Stimulated activated CD8-positive, alpha-beta memory T cell treated with anti-CD3 and anti-CD28 coated beads, Interleukin-7, amount 100 ng/mL, for 48 hours (primary cell): ENCODE measurements around the gene MID2.
"Not testable (repeated sequence)": the region's sequence is repeated elsewhere in the genome, so short reads cannot be mapped to it uniquely, and the experiment has no call there.

Source experiments
- DNase-seq, 2 donors: peaks; one replicate each; pipeline ENCODE4 v3.0.0-alpha.2; 2020; ENCODE audit warnings: low read depth in 1 of 2; ENCODE audit errors: extremely low read depth in 1 of 2

MID2 gene

GRCh38 chrX:107825698-107826237 lies at the start of gene MID2:
Gene MID2 (plus strand): TSS chrX:107825866. CDS start chrX:107826427, 561 bp downstream.
- peak in 1 of 2 donors; percentile 9 for DNase-seq

GRCh38 chrX:107776649-107777535 lies 48.8 kb upstream of the MID2 start:
- DNase-seq, result peak; percentile 40 to 55

GRCh38 chrX:107777536-107777832 lies 48.2 kb upstream of the MID2 start, which contains the start of gene NCBP2L:
Gene NCBP2L (plus strand): TSS chrX:107777733. CDS start chrX:107794221, 16,488 bp downstream.
- no peak for DNase-seq

DNA sequence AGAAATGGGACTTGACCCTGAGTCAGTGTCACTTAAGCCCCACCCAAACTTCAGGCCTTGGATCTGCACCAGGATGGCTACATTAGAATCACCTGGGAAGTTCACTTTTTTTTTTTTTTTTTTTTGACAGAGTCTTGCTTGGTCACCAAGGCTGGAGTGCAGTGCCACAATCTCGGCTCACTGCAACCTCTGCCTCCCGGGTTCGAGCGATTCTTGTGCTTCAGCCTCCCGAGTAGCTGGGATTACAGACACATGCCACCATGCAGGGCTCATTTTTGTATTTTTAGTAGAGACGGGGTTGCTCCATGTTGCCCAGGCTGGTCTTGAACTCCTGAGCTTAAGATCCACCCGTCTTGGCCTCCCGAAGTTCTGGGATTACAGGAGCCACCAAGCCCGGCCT lies 45.1 kb upstream of the MID2 start:
- DNase-seq, result no peak

DNA sequence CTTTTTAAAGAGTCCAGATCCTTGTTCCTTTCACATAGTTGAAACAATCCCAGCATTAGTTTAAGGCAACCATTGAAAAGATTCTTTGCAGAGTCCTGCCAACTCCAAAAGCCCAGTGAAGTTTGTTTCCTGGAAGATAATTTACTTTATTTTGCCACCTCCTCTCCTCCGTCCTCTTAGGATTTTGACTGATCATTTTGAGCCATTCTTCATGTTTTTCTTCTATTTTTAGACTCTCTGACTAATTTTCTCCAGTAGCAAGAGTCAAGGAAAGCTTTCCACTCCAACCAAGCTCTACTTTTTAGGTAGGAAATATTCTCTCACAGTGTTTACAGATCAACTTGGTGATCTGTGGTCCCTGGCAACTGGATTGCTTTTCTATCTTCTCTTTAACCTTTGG lies 37.8 kb upstream of the MID2 start:
- DNase-seq, result no peak

- no peak for DNase-seq
Measured at GRCh38 chrX:107804427-107804826, 21.2 kb upstream of the MID2 start.

- no peak for DNase-seq
Measured at GRCh38 chrX:107805179-107805578, 20.5 kb upstream of the MID2 start.

DNA sequence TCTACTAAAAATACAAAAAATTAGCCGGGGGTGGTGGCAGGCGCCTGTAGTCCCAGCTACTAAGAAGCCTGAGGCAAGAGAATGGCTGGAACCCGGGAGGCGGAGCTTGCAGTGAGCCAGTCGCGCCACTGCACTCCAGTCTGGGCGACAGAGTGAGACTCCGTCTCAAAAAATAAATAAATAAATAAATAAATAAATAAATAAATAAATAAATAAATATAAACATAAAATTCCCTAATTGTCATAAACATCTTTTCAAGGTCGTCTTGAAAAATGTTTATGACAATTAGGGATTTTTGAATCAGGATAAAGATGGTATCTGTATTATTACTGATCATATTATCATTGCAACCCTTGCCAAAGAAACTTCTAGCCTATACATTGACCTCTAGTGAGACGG lies 15.6 kb upstream of the MID2 start:
- not testable (repeated sequence) for DNase-seq

- no peak for DNase-seq
Measured at GRCh38 chrX:107818900-107819521, 6.7 kb upstream of the MID2 start.

GRCh38 chrX:107823042-107823441 lies 2.6 kb upstream of the MID2 start:
- no peak for DNase-seq

GRCh38 chrX:107823456-107823855 lies 2.2 kb upstream of the MID2 start:
- no peak for DNase-seq

DNA sequence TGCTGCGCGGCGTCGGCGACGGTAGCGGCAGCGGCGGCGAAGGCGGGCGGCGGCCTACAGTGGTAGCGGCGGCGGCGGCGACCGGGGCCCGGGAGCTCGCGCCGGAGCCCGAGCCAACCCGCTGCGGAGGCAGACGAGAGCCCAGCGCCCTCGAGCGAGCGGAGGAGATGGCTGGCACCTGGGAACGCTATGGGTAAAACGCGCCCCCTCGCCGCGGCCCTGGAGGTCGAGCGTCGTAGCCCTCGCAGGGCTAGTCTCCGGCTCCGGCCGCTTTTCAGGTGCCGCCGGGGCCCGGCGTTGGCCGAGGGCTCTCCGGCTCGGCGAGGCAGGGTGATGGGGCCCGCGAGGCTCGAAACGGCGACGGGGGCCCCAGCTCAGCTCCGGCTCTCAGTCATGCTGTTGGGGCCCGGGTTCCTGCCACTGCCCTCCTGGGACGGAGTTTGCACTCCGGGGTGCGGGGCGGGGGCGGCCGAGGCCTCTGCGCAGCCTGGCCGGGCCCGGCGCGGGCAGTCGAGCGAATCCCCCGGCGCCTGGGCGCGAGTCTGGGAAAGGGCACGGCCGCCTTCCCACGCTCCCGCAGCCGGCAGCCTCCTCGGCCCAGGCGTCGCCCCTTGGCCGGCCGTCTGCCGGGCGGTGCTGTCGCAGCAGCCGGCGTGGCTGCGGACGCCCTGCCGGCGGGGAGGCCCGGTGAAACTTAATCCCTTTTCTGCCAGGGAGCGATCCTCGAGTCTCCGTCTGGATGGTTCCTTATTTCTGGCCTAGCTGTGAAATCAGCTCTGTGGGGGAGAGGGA lies 768 bp downstream of the MID2 start:
- peak in 1 of 2 donors; percentile 2 for DNase-seq

DNA sequence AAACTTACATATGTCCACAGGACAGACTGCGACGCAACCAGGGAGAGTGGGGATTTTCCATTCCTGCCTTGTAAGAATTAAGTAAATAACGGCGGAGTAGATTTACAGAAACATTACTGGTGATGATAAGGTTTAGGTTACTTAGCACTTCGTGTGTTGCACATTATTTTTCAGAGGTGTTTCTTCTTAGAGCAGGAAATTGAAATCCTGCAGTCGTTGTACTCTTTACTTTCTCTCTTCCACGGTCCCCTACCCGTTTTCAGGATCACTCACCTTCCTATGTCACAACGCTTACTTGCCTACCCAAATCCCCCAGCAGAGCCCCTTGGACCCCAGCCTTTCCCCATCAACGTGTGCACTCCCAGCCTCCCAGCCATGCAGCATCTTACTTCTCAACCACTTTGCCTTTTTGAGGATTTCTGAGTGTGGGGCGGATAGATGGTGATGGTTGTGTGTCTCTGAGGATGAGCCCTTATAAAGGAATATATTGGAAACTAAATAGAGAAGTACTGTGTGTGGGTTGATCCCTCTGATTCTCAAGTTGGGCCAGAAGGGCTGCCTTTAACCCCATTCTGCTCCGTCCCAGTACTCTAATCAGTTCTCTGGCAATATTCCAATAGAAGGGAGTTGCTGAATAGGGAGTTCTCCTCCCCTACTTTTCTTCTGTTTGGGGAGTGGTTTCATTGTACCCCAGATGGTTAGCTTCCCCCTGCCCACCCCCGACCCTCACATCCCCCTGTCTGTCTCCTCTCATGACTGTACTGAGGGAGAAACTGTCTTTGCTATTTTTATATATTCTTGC lies 1.6 kb downstream of the MID2 start:
- DNase-seq, result no peak

DNA sequence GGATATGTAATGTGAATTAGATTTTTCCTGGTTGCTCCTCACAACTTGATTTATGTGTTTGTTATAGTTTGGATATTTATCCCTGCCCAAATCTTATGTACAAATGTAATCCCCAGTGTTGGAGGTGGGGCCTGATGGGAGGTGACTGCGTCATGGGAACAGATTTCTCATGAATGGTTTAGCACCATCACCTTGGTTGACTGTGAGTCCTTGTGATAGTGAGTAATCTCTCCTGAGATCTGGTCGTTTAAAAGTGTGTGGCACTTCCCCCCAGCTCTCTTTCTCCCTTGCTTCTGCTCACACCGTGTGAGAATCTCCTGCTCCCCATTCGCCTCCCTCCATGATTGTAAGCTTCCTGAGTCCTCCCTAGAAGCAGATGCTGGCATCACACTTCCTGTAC lies 2.2 kb downstream of the MID2 start:
- no peak for DNase-seq

DNA sequence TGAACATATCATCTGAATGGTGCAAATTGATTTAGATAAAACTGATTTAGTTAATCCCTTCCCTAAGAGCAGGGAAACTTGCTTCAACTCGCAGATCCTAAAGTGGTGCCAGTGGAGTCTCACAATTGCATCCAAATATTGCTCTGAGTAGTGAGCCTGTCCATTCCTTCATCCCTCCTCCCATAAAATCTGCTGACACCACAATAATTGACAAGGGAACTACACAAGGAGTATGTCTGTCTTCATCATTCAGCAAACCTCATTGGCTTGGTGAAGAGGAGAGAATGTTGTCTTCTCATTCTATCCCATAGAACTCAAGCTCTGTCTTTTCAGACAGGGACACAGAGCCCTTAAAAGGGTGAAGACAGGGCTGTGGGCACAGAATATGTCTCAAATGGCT lies 4.2 kb downstream of the MID2 start:
- no peak for DNase-seq

DNA sequence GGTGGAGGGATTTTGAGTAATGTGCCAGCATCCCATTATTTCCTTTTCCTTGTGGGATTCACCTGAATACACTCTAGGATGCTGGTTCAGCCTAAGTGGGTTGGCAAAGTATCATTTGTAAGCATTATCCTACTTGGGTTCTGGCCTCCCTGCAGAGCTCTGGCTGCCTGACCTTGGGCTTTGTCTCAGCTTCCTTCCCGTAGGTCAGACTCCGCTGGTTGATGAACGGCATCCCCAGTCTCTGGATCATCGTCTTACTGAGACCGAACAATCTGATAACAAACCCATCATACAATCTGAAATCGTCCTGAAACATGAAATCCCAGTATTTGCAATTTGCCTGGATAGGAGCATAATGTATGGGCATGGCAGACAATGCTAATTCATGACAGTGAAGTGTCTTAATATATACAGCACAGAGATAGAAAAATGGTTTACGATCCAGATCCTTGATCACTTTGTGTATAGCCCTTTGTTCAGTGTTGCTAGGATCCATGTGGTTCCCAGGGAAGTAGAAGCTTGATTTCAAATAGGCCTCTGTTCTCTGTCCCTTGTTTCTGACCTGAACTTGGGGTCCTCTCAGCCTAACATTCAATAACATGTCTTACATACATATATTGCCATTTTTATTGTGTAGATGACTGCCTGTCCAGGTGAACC lies 5.5 kb downstream of the MID2 start:
- no peak for DNase-seq

DNA sequence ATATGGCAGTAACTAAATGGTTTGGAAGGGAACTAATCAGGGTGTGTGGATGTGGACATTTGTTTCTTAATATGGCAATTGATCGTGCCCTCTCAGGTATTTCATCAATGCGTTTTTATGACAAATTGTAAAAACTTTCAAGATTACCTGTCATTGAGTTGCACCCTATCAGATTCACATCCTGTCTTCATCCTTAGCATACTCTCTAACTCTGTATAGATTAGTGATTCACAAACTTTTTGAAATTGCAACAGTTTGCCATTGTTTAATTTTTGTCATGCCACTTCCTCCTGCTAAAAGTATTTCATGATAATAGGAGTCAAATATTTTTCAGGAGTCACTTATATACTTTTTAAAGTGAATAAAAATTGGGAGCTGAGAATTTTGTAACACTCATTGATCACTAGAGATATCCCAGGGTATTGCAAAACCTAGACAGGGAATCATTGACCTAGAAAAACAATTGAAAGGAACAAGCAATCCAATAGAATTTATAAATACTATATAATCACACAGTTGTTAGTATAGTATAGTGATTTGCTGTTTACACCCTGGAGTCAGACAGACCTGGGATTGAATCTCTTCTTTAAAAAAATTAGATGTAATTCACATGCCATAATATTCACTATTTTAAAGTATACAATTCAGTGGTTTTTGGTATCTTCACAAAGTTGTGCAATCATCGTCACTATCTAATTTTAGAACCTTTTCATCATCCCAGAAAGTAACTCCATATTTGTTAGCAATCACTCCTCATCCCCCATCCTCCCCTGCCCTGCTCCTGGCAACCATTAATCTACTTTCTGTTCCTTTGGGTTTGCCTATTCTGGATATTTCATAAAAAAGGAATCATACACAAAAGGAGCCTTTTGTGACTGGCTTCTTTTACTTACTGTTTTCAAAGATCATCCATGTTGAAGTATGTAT lies 8.9 kb downstream of the MID2 start:
- DNase-seq, result no peak

DNA sequence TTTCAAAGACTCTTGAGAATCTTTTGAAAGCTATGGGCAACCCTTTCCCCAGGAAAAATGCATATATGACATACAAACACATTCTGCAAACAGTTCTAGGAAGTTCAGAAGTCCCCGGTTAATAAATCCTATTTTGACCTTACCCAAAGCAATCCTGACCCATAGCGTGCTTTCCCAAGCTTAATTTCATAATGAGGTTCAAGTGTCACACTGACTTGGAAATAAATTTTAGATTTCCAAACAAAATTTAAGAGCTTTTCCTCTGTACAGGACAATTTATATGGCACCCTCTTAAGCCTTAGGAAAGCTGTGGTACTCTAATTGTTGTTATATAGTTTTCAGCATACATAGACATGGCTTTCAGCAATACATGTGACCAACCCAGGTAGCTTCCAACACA lies 11.3 kb downstream of the MID2 start:
- no peak for DNase-seq

DNA sequence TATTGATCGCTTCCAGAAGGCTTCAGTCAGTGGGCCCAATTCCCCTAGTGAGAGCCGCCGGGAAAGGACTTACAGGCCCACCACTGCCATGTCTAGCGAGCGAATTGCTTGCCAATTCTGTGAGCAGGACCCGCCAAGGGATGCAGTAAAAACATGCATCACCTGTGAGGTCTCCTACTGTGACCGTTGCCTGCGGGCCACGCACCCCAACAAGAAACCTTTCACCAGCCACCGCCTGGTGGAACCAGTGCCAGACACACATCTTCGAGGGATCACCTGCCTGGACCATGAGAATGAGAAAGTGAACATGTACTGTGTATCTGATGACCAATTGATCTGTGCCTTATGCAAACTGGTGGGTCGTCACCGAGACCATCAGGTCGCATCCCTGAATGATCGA lies 15.3 kb downstream of the MID2 start:
- no peak for DNase-seq
